ENCODE data around the gene HTR1A. TPM values are rescaled to one million over a fixed set of nuclear protein-coding genes. Genes with fewer than 3 reads are reported as not detected.

HTR1A gene
- not detected in 2 replicates for polyA plus RNA-seq (2011; rRNA removed)
- not detected in 2 replicates for polyA plus RNA-seq (2012; cell fraction: cytosol; rRNA removed)
- not detected in 2 replicates for polyA plus RNA-seq (2012; cell fraction: nucleus; rRNA removed)
- polyA plus RNA-seq (2017; fragmentation: RNase III; extraction: RNeasy Plus Mini Kit Qiagen cat#74134 plus additional on column Dnase treatment): not detected in 3 replicates
- not detected in 2 replicates for polyA minus RNA-seq (2011; rRNA and poly(A)+ RNA removed)

GRCh38 chr5:63962279-63962678, at the start of gene HTR1A:
Gene HTR1A (minus strand): TSS chr5:63962445. CDS start chr5:63961719, 726 bp downstream.
- Histone ChIP-seq H3K4me2 (no peak within 1 kb of the TSS), H3K9me3 (no peaks in the 10 kb centered on the region), H3K4me1 (no peaks in the 10 kb centered on the region), H3K4me3 (no peak within 1 kb of the TSS), H3K27ac (no peak within 1 kb of the TSS)
- CTCF ChIA-PET: interaction anchor here (0.8 to 1.5 kb wide), 5 partner anchors 15 to 561 kb away, joined by 3 to 6 read pairs (median 3); no protein-coding TSS in a partner anchor
- DNase-seq (ENCODE audit: low read depth in 1 of 2, low spot score in 1 of 2): no peak
- no peak for ATAC-seq
- WGBS (ENCODE audit: missing lambda C conversion rate): 18% methylated on average over 9 of the region's 9 CpGs
- FAIRE-seq: no peak
- POLR2A ChIA-PET: no interaction called here
- no peak for TF ChIP-seq BHLHE40 (IDR thresholded peaks at IDR 0.05; ENCODE audit: low read depth, low read length)
- TF ChIP-seq EHF (CRISPR knock-in tag; IDR thresholded peaks at IDR 0.05): no peak
- TF ChIP-seq FOSL2 (IDR thresholded peaks at IDR 0.05): no peak
- no peak for TF ChIP-seq FOSL2 (CRISPR knock-in tag; IDR thresholded peaks at IDR 0.05)
- TF ChIP-seq FOSB (CRISPR knock-in tag; IDR thresholded peaks at IDR 0.05): no peak
- TF ChIP-seq NPAS2 (CRISPR knock-in tag; IDR thresholded peaks at IDR 0.05; ENCODE audit: borderline replicate concordance): no peak
- no peak for TF ChIP-seq PHF8 (IDR thresholded peaks at IDR 0.05; ENCODE audit: borderline replicate concordance, low read depth)
- no peak for TF ChIP-seq JUN (IDR thresholded peaks at IDR 0.05)
- no peak for TF ChIP-seq CHD2 (IDR thresholded peaks at IDR 0.05; ENCODE audit: low read length, partially characterized antibody)
- no peak for TF ChIP-seq ZFP36 (IDR thresholded peaks at IDR 0.05; ENCODE audit: borderline replicate concordance, partially characterized antibody)
- no peak for TF ChIP-seq MAFK (IDR thresholded peaks at IDR 0.05; ENCODE audit: partially characterized antibody)
- TF ChIP-seq CBX2 (IDR thresholded peaks at IDR 0.05; ENCODE audit: borderline replicate concordance, low read depth): no peak

- ATAC-seq: no peak
- no peak for TF ChIP-seq HOXB13 (CRISPR knock-in tag; IDR thresholded peaks at IDR 0.05; ENCODE audit: low read depth)
- no peak for TF ChIP-seq ESRRA (IDR thresholded peaks at IDR 0.05; ENCODE audit: borderline replicate concordance, low read length)
- TF ChIP-seq HOXA7 (CRISPR knock-in tag; IDR thresholded peaks at IDR 0.05): no peak
- TF ChIP-seq CBX2 (IDR thresholded peaks at IDR 0.05; ENCODE audit: borderline replicate concordance, low read depth): no peak
- no peak for TF ChIP-seq FOSL2 (IDR thresholded peaks at IDR 0.05)
- no peak for TF ChIP-seq FOSL2 (CRISPR knock-in tag; IDR thresholded peaks at IDR 0.05)
- no peak for FAIRE-seq
- H3K4me1 ChIP-seq: no peaks in the 10 kb centered on the region
- no peaks in the 10 kb centered on the region for H3K9me3 ChIP-seq
- no peak overlapping the region for H3K27ac ChIP-seq
- 0% methylated on average over 3 of the region's 3 CpGs for WGBS (ENCODE audit: missing lambda C conversion rate)
- no peak overlapping the region for H3K4me2 ChIP-seq
- no peak overlapping the region for H3K4me3 ChIP-seq
- ChIA-PET CTCF (no interaction called here), POLR2A (no interaction called here)
- DNase-seq (ENCODE audit: low read depth in 1 of 2, low spot score in 1 of 2): no peak
Observed at GRCh38 chr5:64003966-64004365, 41.7 kb upstream of the HTR1A start.

- DNase-seq (ENCODE audit: low read depth in 1 of 2, low spot score in 1 of 2) (no peak), FAIRE-seq (no peak), ATAC-seq (no peak)
- ChIA-PET POLR2A (no interaction called here), CTCF (no interaction called here)
- Histone ChIP-seq H3K27ac (no peak overlapping the region), H3K4me2 (no peak overlapping the region), H3K4me3 (no peak overlapping the region), H3K9me3 (no peaks in the 10 kb centered on the region; the same call in 2 of the 3 replicates), H3K4me1 (no peaks in the 10 kb centered on the region)
- TF ChIP-seq SMC3 (IDR thresholded peaks at IDR 0.05): no peak
- no peak for TF ChIP-seq HOXB13 (CRISPR knock-in tag; IDR thresholded peaks at IDR 0.05; ENCODE audit: low read depth)
- TF ChIP-seq ESRRA (IDR thresholded peaks at IDR 0.05; ENCODE audit: borderline replicate concordance, low read length): no peak
- no peak for TF ChIP-seq RAD21 (conservative IDR thresholded peaks at IDR 0.05 in 1 of 2, IDR thresholded peaks at IDR 0.05 in 1 of 2)
- TF ChIP-seq CEBPB (IDR thresholded peaks at IDR 0.05): no peak
- TF ChIP-seq PBX3 (IDR thresholded peaks at IDR 0.05): no peak
- TF ChIP-seq CTCF (IDR thresholded peaks at IDR 0.05): no peak
- TF ChIP-seq MAFK (IDR thresholded peaks at IDR 0.05; ENCODE audit: partially characterized antibody): no peak
- no peak for TF ChIP-seq ZC3H11A (IDR thresholded peaks at IDR 0.05)
- no peak for TF ChIP-seq HOXA7 (CRISPR knock-in tag; IDR thresholded peaks at IDR 0.05)
- TF ChIP-seq ELK1 (IDR thresholded peaks at IDR 0.05; ENCODE audit: low read depth, low read length): no peak
- no peak for TF ChIP-seq RNF2 (IDR thresholded peaks at IDR 0.05; ENCODE audit: borderline replicate concordance, low read depth)
- no peak for TF ChIP-seq MAZ (IDR thresholded peaks at IDR 0.05; ENCODE audit: borderline replicate concordance, low read depth, low read length)
- no peak for TF ChIP-seq POLR2A (IDR thresholded peaks at IDR 0.05; ENCODE audit: low read length)
- no peak for TF ChIP-seq HOXB5 (CRISPR knock-in tag; IDR thresholded peaks at IDR 0.05)
- no peak for TF ChIP-seq EP300 (IDR thresholded peaks at IDR 0.05)
Observed at GRCh38 chr5:64000096-64000495, 37.9 kb upstream of the HTR1A start.

All from A549 (cell line).